Activated CD4-positive, CD25-positive, alpha-beta regulatory T cell treated with anti-CD3 and anti-CD28 coated beads, Interleukin-2, amount 50 U/mL, for 24 hours (primary cell): Measurements from ENCODE around the gene GPALPP1.
"Not testable (repeated sequence)": the region's sequence is repeated elsewhere in the genome, so short reads cannot be mapped to it uniquely, and the experiment has no call there.

ENCODE experiments used
- ATAC-seq, 2 donors: fragments of 150-1000 bp; cut with Tn5 transposase; one replicate each; pipeline ENCODE4 v1.10.0; 2021; ENCODE audit warnings: mild to moderate bottlenecking in 1 of 2, moderate library complexity in 1 of 2

The GPALPP1 gene

GRCh38 chr13:44989071-44989889, at the start of gene GPALPP1, which contains the start of gene NUFIP1:
Gene GPALPP1, plus strand, starts transcription at chr13:44989538. Its CDS starts 117 bp downstream, at chr13:44989655.
Gene NUFIP1, minus strand, starts transcription at chr13:44989471. Its CDS starts 35 bp downstream, at chr13:44989436.
- ATAC-seq = peak; percentile 99

GRCh38 chr13:44943411-44943810, 45.9 kb upstream of the GPALPP1 start:
- ATAC-seq = not testable (repeated sequence)

DNA sequence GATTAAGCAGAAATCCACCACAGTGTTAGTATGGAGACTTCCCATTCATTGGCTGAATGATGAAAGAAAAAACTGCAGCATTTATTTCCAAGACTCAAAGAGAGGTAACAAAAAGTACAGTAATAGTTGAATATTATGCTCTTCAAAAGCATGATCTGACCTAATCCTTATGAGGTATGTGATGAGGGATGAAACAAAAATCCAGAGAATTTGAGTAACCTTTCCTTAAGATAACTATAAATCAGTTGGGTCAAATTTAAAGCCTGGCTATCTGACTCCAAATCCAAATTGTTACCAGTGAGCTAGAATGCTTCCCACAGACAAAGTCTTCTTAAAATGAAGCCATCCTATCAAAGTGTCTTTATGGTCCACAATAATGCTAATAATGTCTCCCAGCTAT, 38.2 kb upstream of the GPALPP1 start:
- no peak for ATAC-seq

GRCh38 chr13:44952671-44953070, 36.7 kb upstream of the GPALPP1 start:
- ATAC-seq = no peak

DNA sequence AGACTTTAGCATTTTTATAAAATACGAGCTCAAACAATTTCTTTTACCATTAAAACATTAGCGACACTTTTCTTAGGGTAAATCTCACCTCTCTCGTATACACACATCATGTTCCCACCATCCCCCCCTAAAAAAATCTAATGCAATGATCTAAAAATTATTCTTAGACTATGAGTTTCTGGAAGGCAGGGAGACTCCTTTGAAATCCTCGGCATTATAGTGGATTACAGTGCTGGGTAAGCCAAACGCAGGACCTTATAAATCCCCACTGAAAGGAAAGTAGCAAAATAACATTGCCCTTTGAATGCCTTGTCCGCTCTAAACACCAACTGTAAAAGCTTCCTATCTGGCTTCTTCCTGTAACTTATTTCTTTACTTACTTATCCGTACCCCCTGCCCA, 35.1 kb upstream of the GPALPP1 start:
- no peak for ATAC-seq

- no peak for ATAC-seq
These were observed 33.9 kb upstream of the GPALPP1 start for GRCh38 chr13:44955406-44955805.

DNA sequence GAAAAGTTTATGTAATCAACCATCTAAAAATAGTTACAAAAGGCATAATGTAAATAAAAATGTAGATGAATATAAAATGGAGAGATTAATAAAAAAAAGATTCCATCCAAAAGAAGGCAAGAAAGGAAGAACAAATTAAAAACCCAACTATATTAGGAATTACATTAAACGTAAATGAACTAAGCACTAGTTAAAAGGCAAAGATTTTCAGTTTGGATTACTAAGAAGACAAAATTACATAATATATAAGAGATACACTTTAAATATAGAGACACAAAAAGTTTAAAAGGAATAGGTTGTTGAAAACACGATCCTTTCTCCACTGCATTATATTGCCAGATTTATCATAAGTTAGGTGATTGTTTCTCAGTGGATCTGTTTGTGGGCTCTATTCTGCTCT, 27.3 kb upstream of the GPALPP1 start:
- no peak for ATAC-seq

DNA sequence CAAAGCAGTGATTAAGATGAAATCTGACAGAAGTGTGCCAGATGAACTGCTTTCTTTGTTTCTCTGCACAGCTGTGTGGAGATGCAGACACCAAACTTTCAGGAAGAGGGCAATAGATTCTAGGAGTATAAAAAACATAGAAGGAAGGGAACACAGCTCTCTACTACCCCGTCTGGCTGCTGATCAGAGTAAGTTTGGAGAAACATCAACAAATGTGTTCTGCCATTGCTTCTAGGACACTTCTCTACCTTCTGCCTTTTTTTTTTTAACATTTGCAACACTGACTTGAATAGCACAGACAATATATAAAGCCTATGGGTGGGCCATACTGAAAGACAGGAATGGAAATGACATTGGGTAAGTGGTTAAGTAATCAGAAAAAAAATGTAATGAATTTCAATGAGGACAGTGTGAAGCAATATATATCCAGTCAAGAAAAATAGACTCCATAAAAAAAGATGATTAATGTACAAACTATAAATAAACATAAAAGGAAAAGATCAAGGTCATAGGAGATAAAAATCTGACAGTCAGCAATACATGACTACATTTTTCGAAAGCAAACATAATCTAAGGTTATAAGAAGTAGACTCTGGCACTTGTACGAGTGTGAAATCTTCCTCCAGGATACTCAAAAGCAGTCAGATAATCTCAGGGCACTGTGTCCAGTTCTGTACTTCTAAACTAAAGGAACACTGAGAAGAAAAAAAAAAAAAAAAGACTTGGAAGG, 21.5 kb upstream of the GPALPP1 start:
- no peak for ATAC-seq

DNA sequence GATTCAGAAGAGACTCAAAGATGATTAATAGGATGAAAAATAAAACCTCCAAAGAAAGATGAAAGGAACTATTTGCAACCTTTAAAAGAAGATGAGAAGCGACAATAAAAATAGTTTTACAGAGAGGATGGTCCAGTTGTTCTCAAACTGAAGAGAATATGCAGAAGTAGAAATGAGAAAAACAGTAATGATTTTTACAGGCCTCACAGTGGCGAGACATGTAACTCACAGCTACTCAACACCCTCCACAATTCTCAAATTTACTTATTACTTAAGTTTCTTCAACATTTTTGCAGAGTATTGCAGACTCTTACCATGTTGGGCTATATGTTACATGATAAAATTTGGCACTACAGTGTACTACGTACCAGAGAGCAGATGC, 20.9 kb upstream of the GPALPP1 start:
- no peak for ATAC-seq

GRCh38 chr13:44969551-44970484, 19.5 kb upstream of the GPALPP1 start:
- ATAC-seq = no peak

GRCh38 chr13:44971656-44972595, 17.4 kb upstream of the GPALPP1 start:
- no peak for ATAC-seq

GRCh38 chr13:44972956-44973581, 16.3 kb upstream of the GPALPP1 start:
- no peak for ATAC-seq

DNA sequence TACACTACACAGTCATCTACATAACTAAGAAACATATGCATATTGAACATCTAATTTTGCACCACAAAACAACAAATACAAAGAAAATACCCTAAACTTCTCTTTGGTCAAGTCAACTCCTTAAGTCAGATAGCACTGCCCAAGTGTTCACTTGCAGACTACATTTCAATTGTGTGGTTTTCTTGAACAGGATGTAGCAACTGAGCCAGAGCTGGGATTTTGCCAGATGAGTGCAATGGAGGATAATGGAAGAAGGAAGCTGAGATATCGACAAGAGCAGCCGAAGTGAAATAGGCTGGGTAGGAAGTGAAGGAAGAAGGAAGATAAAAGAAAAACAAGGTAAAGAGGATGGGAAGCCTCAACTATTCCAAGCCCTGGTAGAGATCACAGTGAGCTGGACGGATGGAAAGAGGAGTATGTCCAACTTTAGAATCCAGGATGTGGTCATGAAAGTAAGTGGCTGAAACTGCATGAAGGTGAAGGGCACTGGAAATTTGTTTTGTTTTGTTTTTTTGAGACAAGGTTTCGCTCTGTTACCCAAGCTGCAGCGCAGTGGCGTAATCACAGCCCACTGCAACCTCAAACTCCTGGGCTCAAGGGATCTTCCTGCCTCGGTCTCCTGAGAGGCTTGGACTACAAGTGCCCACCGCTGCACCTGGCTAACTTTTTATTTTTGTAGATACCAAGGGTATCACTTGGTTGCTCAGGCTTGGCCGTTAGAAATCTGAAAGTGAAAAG, 15.1 kb upstream of the GPALPP1 start:
- ATAC-seq = no peak

DNA sequence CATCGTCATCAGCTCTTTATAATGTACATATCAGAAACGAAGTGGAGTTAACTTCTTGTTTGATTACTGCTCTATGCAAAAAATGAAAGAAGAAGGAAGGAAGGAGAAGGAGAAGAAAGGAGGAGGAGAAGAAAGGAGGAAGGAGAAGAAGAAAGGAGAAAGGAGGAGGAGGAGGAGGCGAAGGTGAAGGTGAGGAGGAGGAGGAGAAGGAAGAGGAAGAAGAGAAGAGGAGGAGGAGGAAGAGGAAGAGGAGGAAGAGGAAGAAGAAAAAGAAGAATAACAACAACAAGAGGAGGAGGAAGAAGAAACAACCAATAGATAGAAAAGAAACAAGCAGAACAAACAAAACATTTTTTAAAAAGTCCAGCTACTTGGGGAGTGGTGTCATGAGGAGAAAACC, 13.1 kb upstream of the GPALPP1 start:
- no peak for ATAC-seq

- ATAC-seq = no peak
These were observed 12.3 kb upstream of the GPALPP1 start for GRCh38 chr13:44976949-44977583.

DNA sequence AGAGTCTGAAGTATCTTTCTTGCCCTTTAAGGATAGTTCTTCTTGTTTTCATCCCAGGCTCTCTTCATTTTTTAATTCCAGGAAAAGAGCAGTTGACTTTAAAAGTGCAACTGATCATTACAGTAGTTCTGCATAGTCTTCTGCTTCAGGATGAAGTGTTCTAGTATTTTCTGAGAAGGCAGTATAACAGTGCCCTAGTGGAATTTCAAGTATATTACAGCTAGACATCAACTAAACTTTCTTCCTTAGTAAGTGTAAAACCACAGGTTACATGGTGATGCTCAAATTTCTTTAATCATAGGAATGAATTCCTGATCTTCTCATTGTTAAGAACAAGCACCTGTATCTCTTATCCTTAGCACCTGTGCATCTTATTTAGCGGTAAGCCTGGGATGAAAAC, 11.0 kb upstream of the GPALPP1 start:
- no peak for ATAC-seq

DNA sequence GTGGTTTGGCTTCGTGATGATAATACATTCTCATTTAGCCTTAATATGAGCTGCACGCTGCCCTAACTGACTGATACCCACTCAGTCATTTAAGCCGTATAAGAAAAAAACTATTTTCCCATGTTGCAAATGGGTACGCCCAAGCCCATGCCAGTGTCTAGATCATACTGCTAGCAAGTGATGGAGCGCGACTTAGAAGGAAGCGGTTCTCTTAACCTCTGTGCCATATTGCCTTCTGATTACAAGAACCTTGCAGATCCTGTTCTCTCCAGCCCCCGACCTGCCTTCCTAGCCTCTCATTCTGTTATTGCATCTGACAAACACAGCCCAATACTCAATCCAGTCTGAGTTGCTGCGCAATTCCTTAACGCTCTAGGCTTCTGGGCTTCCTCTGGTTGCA, 603 bp downstream of the GPALPP1 start:
- no peak for ATAC-seq

DNA sequence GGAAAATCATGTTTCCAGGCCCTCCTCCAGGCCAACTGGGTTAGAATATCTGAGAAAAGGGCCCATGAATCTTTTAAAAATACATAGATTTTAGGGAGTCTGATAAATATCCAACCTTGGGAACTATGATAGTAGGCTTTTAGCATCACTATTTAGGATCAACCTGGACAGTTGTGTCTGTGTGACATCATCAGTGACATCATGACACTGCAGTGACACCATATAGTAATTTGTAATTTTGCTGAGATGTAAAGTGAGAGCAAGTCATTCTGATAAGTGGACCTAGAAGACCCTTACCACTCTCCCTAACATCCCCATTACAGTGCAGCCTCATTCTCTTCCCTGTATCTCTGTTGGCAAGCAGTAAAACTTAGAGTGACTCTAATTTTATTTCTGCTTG, 14.1 kb downstream of the GPALPP1 start:
- ATAC-seq = no peak

DNA sequence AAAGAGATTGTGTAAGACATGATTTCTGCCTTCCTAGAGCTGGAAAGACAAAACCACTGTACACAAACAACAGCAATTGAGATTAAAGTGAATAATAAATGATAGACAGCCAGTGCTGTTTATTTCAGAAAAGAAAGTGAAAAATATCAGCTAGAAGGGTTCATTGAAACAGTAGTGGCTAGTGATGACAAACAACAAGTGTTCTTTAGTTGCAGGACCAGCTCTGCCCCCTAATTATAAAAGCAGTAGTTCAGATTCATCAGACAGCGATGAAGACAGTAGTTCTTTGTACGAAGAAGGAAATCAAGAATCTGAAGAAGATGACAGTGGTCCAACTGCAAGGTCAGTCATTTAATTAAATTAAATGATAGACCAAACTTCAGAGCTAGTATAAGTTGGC, 14.8 kb downstream of the GPALPP1 start:
- ATAC-seq = no peak

DNA sequence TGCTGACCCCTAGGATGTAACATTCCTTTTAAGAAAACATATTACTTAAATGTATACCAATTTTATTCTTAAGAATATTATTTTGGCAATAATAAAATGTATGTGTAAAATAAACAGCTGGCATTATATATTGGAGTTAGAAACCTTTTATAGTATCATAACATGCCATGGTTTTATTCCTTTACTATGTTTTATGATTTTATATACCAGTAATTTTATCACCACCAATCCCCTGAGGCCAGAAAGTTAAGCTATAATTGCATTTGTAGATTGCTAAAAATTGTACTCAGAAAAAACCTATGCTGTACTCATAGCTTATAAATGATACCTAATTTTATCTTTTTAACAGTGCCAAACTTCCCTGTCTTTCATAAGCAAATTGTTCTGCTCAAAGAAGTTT, 17.9 kb downstream of the GPALPP1 start:
- no peak for ATAC-seq
